Measurements from ENCODE around the gene CCNK.

Gene CCNK

DNA sequence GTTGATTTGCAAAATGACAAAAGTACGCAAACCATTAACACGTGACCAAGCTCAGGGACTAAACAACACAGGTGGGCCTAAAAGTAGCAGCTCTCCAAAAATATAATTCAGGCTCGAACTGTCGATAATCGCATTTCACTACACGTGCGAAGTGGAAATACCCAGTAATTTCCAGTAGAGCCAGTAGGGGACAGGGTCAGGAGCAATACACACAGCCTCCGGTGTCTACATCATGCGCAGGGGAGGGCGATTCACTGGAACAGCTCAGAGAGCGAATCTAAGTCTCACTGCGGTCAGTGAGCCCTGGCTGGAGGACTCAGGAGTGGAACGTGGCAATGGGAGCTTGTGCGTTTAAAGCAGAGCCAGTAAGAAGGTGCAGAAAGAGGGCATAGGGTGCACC lies 40.9 kb upstream of the CCNK start:
- no peak for DNase-seq (ENCODE audit: low read depth)
- peak; percentile 6 for TF ChIP-seq CTCF (IDR thresholded peaks at IDR 0.05; ENCODE audit: insufficient read depth, low read depth, low read length, missing control alignments)
- H3K4me3 ChIP-seq (ENCODE audit: low read length) = no peak overlapping the region

GRCh38 chr14:99441157-99441870 lies 39.9 kb upstream of the CCNK start:
- peak; percentile 12 for TF ChIP-seq CTCF (IDR thresholded peaks at IDR 0.05; ENCODE audit: insufficient read depth, low read depth, low read length, missing control alignments)
- no peak overlapping the region for H3K4me3 ChIP-seq (ENCODE audit: low read length)
- DNase-seq (ENCODE audit: low read depth) = no peak

- no peak overlapping the region for H3K4me3 ChIP-seq (ENCODE audit: low read length)
- no peak for TF ChIP-seq CTCF (IDR thresholded peaks at IDR 0.05; ENCODE audit: insufficient read depth, low read depth, low read length, missing control alignments)
- DNase-seq (ENCODE audit: low read depth) = no peak
Measured at GRCh38 chr14:99441918-99442317, 39.3 kb upstream of the CCNK start.

DNA sequence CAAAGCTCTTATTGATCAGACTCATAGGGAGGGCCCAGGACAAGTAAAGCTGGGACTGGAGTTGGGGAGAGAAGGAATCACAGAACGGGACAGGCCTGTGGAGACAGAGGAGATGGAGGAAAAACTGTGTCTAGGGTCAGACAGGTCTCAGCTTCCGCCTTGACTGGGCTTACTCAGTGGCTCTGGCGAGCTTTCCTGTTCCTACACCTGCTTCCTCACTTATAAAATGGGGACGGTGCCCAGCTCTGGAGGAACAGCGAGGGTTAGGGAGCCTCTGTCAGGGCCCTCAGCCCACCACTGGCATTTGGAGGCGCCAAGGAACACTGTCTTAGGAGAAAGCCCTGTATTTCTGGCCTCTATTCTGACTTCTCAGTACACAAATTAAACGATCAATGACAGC lies 35.3 kb upstream of the CCNK start:
- DNase-seq (ENCODE audit: low read depth) = no peak
- no peak overlapping the region for H3K4me3 ChIP-seq (ENCODE audit: low read length)
- no peak for TF ChIP-seq CTCF (IDR thresholded peaks at IDR 0.05; ENCODE audit: insufficient read depth, low read depth, low read length, missing control alignments)

GRCh38 chr14:99447739-99448138 lies 33.5 kb upstream of the CCNK start:
- no peak for TF ChIP-seq CTCF (IDR thresholded peaks at IDR 0.05; ENCODE audit: insufficient read depth, low read depth, low read length, missing control alignments)
- DNase-seq (ENCODE audit: low read depth) = peak; percentile 19
- no peak overlapping the region for H3K4me3 ChIP-seq (ENCODE audit: low read length)

GRCh38 chr14:99450266-99450665 lies 30.9 kb upstream of the CCNK start:
- H3K4me3 ChIP-seq (ENCODE audit: low read length) = no peak overlapping the region
- TF ChIP-seq CTCF (IDR thresholded peaks at IDR 0.05; ENCODE audit: insufficient read depth, low read depth, low read length, missing control alignments) = no peak
- no peak for DNase-seq (ENCODE audit: low read depth)

- no peak for TF ChIP-seq CTCF (IDR thresholded peaks at IDR 0.05; ENCODE audit: insufficient read depth, low read depth, low read length, missing control alignments)
- H3K4me3 ChIP-seq (ENCODE audit: low read length) = no peak overlapping the region
- no peak for DNase-seq (ENCODE audit: low read depth)
Measured at GRCh38 chr14:99451234-99451633, 30.0 kb upstream of the CCNK start.

Data from epithelial cell of esophagus (primary cell).